ENCODE results near the gene SSH2. TPM values are rescaled to one million over a fixed set of nuclear protein-coding genes. Genes with fewer than 3 reads are reported as not detected.
"Not testable (repeated sequence)": the region's sequence is repeated elsewhere in the genome, so short reads cannot be mapped to it uniquely, and the experiment has no call there.

The SSH2 gene
- total RNA-seq, 8 experiments from 2014 or later: 12.4 to 80.9 (median 16.0) TPM

GRCh38 chr17:29924786-29925185 is 5.2 kb downstream of the SSH2 start:
- in situ Hi-C loops (cut with MboI; ENCODE audit: low pct_unique_long_range_greater_than_20kb in 2 of 9, low sequenced_read_pairs in 9 of 9, unreplicated experiment in 9 of 9): loop anchor here in 5 of 9 experiments (10.0 to 25.0 kb wide), 2 partner anchors 110 to 112 kb away; no protein-coding TSS in a partner anchor
- no peak overlapping the region for H3K4me3 ChIP-seq
- WGBS, 10 experiments: 80 to 100% (median 100%) methylated on average over 1 of the region's 1 CpG; no CpG with 5 or more reads in 2 of the 10 experiments
- ATAC-seq (replicated peaks in 6 of 8): no peak
- H3K4me1 ChIP-seq (replicated peaks in 1 of 2): peaks cover 0 to 17% of the 10 kb centered on the region in 2 donors
- H3K27ac ChIP-seq: no peak overlapping the region

- in situ Hi-C loops (cut with MboI; ENCODE audit: low pct_unique_long_range_greater_than_20kb in 2 of 9, low sequenced_read_pairs in 9 of 9, unreplicated experiment in 9 of 9): no loop called here
- peaks cover 0 to 16% of the 10 kb centered on the region in 2 donors for H3K4me1 ChIP-seq (replicated peaks in 1 of 2)
- peak in 1 of 8 experiments; percentile 54 for ATAC-seq (replicated peaks in 6 of 8)
- WGBS, 10 experiments: 60 to 89% (median 80%) methylated on average over 1 to 3 of the region's 3 CpGs; no CpG with 5 or more reads in 3 of the 10 experiments
- H3K4me3 ChIP-seq: no peak overlapping the region
- H3K27ac ChIP-seq: no peak overlapping the region
These were observed 10.8 kb downstream of the SSH2 start for GRCh38 chr17:29918922-29919856.

GRCh38 chr17:29918016-29918415 is 12.0 kb downstream of the SSH2 start:
- 100% methylated on average over 1 of the region's 1 CpG; no CpG with 5 or more reads in 7 of the 10 experiments for WGBS, 10 experiments
- no peak overlapping the region for H3K4me3 ChIP-seq
- no peak overlapping the region for H3K27ac ChIP-seq
- in situ Hi-C loops (cut with MboI; ENCODE audit: low pct_unique_long_range_greater_than_20kb in 2 of 9, low sequenced_read_pairs in 9 of 9, unreplicated experiment in 9 of 9): no loop called here
- peaks cover 0 to 16% of the 10 kb centered on the region in 2 donors for H3K4me1 ChIP-seq (replicated peaks in 1 of 2)
- no peak for ATAC-seq (replicated peaks in 6 of 8)

- WGBS, 10 experiments: 38 to 95% (median 67%) methylated on average over 1 to 2 of the region's 2 CpGs; no CpG with 5 or more reads in 1 of the 10 experiments
- ATAC-seq (replicated peaks in 6 of 8): peak in 2 of 8 experiments; percentile 49 to 55
- in situ Hi-C loops (cut with MboI; ENCODE audit: low pct_unique_long_range_greater_than_20kb in 2 of 9, low sequenced_read_pairs in 9 of 9, unreplicated experiment in 9 of 9): no loop called here
- H3K4me1 ChIP-seq (replicated peaks in 1 of 2): peaks cover 0 to 16% of the 10 kb centered on the region in 2 donors
- H3K4me3 ChIP-seq: no peak overlapping the region
- no peak overlapping the region for H3K27ac ChIP-seq
These were observed 15.1 kb downstream of the SSH2 start for GRCh38 chr17:29914819-29915537.

- no peak for ATAC-seq (replicated peaks in 6 of 8)
- H3K4me1 ChIP-seq (replicated peaks in 1 of 2): peaks cover 0 to 14% of the 10 kb centered on the region in 2 donors
- in situ Hi-C loops (cut with MboI; ENCODE audit: low pct_unique_long_range_greater_than_20kb in 2 of 9, low sequenced_read_pairs in 9 of 9, unreplicated experiment in 9 of 9): no loop called here
- no peak overlapping the region for H3K4me3 ChIP-seq
- H3K27ac ChIP-seq: no peak overlapping the region
These were observed 18.3 kb downstream of the SSH2 start for GRCh38 chr17:29911641-29912177.

GRCh38 chr17:29909236-29910003 is 20.6 kb downstream of the SSH2 start:
- peaks cover 0 to 2% of the 10 kb centered on the region in 2 donors for H3K4me1 ChIP-seq (replicated peaks in 1 of 2)
- ATAC-seq (replicated peaks in 6 of 8): no peak
- WGBS, 10 experiments: 71 to 100% (median 91%) methylated on average over 1 to 6 of the region's 6 CpGs
- H3K4me3 ChIP-seq: no peak overlapping the region
- H3K27ac ChIP-seq: no peak overlapping the region
- in situ Hi-C loops (cut with MboI; ENCODE audit: low pct_unique_long_range_greater_than_20kb in 2 of 9, low sequenced_read_pairs in 9 of 9, unreplicated experiment in 9 of 9): no loop called here

- Histone ChIP-seq H3K4me3 (no peak overlapping the region), H3K27ac (no peak overlapping the region), H3K4me1 (replicated peaks in 1 of 2) (no peaks in the 10 kb centered on the region)
- WGBS, 10 experiments: 63 to 100% (median 100%) methylated on average over 1 to 2 of the region's 2 CpGs; no CpG with 5 or more reads in 2 of the 10 experiments
- in situ Hi-C loops (cut with MboI; ENCODE audit: low pct_unique_long_range_greater_than_20kb in 2 of 9, low sequenced_read_pairs in 9 of 9, unreplicated experiment in 9 of 9): no loop called here
- no peak for ATAC-seq (replicated peaks in 6 of 8)
These were observed 23.1 kb downstream of the SSH2 start for GRCh38 chr17:29906969-29907368.

- no peaks in the 10 kb centered on the region for H3K4me1 ChIP-seq (replicated peaks in 1 of 2)
- 88 to 100% (median 92%) methylated on average over 2 to 3 of the region's 3 CpGs; no CpG with 5 or more reads in 6 of the 10 experiments for WGBS, 10 experiments
- in situ Hi-C loops (cut with MboI; ENCODE audit: low pct_unique_long_range_greater_than_20kb in 2 of 9, low sequenced_read_pairs in 9 of 9, unreplicated experiment in 9 of 9): no loop called here
- no peak overlapping the region for H3K4me3 ChIP-seq
- no peak overlapping the region for H3K27ac ChIP-seq
- no peak for ATAC-seq (replicated peaks in 6 of 8)
These were observed 24.2 kb downstream of the SSH2 start for GRCh38 chr17:29905879-29906167.

GRCh38 chr17:29905086-29905878 is 24.7 kb downstream of the SSH2 start:
- Histone ChIP-seq H3K4me1 (replicated peaks in 1 of 2) (no peaks in the 10 kb centered on the region), H3K27ac (no peak overlapping the region), H3K4me3 (no peak overlapping the region)
- in situ Hi-C loops (cut with MboI; ENCODE audit: low pct_unique_long_range_greater_than_20kb in 2 of 9, low sequenced_read_pairs in 9 of 9, unreplicated experiment in 9 of 9): no loop called here
- no peak for ATAC-seq (replicated peaks in 6 of 8)
- 83 to 88% methylated on average over 1 of the region's 3 CpGs; no CpG with 5 or more reads in 8 of the 10 experiments for WGBS, 10 experiments

GRCh38 chr17:29903471-29903870 is 26.6 kb downstream of the SSH2 start:
- no peaks in the 10 kb centered on the region for H3K4me1 ChIP-seq (replicated peaks in 1 of 2)
- ATAC-seq (replicated peaks in 6 of 8): no peak
- 79 to 100% (median 97%) methylated on average over 1 to 2 of the region's 2 CpGs for WGBS, 10 experiments
- no peak overlapping the region for H3K27ac ChIP-seq
- no peak overlapping the region for H3K4me3 ChIP-seq
- in situ Hi-C loops (cut with MboI; ENCODE audit: low pct_unique_long_range_greater_than_20kb in 2 of 9, low sequenced_read_pairs in 9 of 9, unreplicated experiment in 9 of 9): no loop called here

- H3K4me1 ChIP-seq (replicated peaks in 1 of 2); in situ Hi-C loops (cut with MboI; ENCODE audit: low pct_unique_long_range_greater_than_20kb in 2 of 9, low sequenced_read_pairs in 9 of 9, unreplicated experiment in 9 of 9); ATAC-seq (replicated peaks in 6 of 8); H3K4me3 ChIP-seq; H3K27ac ChIP-seq: not testable (repeated sequence)
- 60 to 100% methylated on average over 1 of the region's 4 CpGs; no CpG with 5 or more reads in 8 of the 10 experiments for WGBS, 10 experiments
These were observed 32.9 kb downstream of the SSH2 start for GRCh38 chr17:29897136-29897535.

- H3K27ac ChIP-seq: no peak overlapping the region
- no peaks in the 10 kb centered on the region for H3K4me1 ChIP-seq (replicated peaks in 1 of 2)
- ATAC-seq (replicated peaks in 6 of 8): no peak
- in situ Hi-C loops (cut with MboI; ENCODE audit: low pct_unique_long_range_greater_than_20kb in 2 of 9, low sequenced_read_pairs in 9 of 9, unreplicated experiment in 9 of 9): no loop called here
- no peak overlapping the region for H3K4me3 ChIP-seq
These were observed 37.8 kb downstream of the SSH2 start for GRCh38 chr17:29892201-29892600.

Data from motor neuron (in vitro differentiated cells).